Esophagus muscularis mucosa (tissue), 3 donors: ENCODE results near the gene LRRK1.

ENCODE experiments used
- CTCF ChIP-seq, 3 experiments: fragments of 200-600 bp in 2 of 3; fragments of 450-650 bp in 1 of 3; sonication (generic) in 2 of 3; IDR thresholded peaks; one replicate each; pipeline ENCODE4 v1.5.1; 2017 to 2019; ENCODE audit warnings: antibody characterized with exemption in 3 of 3, mild to moderate bottlenecking in 2 of 3, moderate library complexity in 1 of 3
- POLR2A ChIP-seq: fragments of 450-650 bp; IDR thresholded peaks from one replicate; pipeline ENCODE4 v1.6.1; 2017; ENCODE audit warnings: antibody characterized with exemption, moderate library complexity, mild to moderate bottlenecking, low read depth

GRCh38 chr15:101024706-101025500, 105.7 kb downstream of the LRRK1 start:
- TF ChIP-seq CTCF (IDR thresholded peaks at IDR 0.05) (no peak), POLR2A (no peak)
